KMS-11 (cell line): ENCODE measurements around the gene CRYBG2.

Experiments
- H2AFZ ChIP-seq: fragments of 200-600 bp; sonication (generic); 2 replicates; pipeline ENCODE4 v1.6.1; 2016; ENCODE audit warnings: antibody characterized with exemption, mixed run types, low read depth
- H3K27ac ChIP-seq: fragments of 200-600 bp; sonication (generic); 2 replicates; pipeline ENCODE4 v1.6.1; 2016; ENCODE audit warnings: mild to moderate bottlenecking, mixed run types
- H3K27me3 ChIP-seq: fragments of 200-600 bp; sonication (generic); 2 replicates; pipeline ENCODE4 v1.6.1; 2017; ENCODE audit warnings: mild to moderate bottlenecking, low read depth, mixed run types, moderate library complexity; ENCODE audit not compliant: insufficient read depth
- H3K36me3 ChIP-seq: fragments of 200-600 bp; sonication (generic); 2 replicates; pipeline ENCODE4 v1.6.1; 2017; ENCODE audit warnings: mild to moderate bottlenecking, mixed run types; ENCODE audit not compliant: insufficient read depth
- H3K4me1 ChIP-seq: fragments of 200-600 bp; sonication (generic); 2 replicates; pipeline ENCODE4 v1.6.1; 2016; ENCODE audit warnings: mild to moderate bottlenecking, low read depth, mixed run types; ENCODE audit not compliant: poor library complexity, severe bottlenecking
- H3K4me2 ChIP-seq: fragments of 200-600 bp; sonication (generic); 2 replicates; pipeline ENCODE4 v1.7.0; 2016; ENCODE audit warnings: mild to moderate bottlenecking, mixed run types
- H3K4me3 ChIP-seq: fragments of 200-600 bp; sonication (generic); IDR thresholded peaks from 2 replicates; pipeline ENCODE4 v1.6.1; 2017; ENCODE audit warnings: low read depth, low read length, mixed read lengths; ENCODE audit not compliant: insufficient read depth
- H3K79me2 ChIP-seq: fragments of 200-600 bp; sonication (generic); 2 replicates; pipeline ENCODE4 v1.6.1; 2016; ENCODE audit warnings: low read depth, mixed run types; ENCODE audit not compliant: insufficient read depth
- H3K9ac ChIP-seq: fragments of 200-600 bp; sonication (generic); 2 replicates; pipeline ENCODE4 v1.6.1; 2016; ENCODE audit warnings: mild to moderate bottlenecking, mixed run types
- H4K20me1 ChIP-seq: fragments of 200-600 bp; sonication (generic); 2 replicates; pipeline ENCODE4 v1.6.1; 2016; ENCODE audit warnings: mild to moderate bottlenecking, mixed run types; ENCODE audit not compliant: insufficient read depth
- CTCF ChIP-seq: fragments of 200-600 bp; sonication (generic); conservative IDR thresholded peaks from 2 replicates; pipeline ENCODE4 v1.6.1; 2017; ENCODE audit warnings: low read depth, mild to moderate bottlenecking, antibody characterized with exemption, low read length, moderate library complexity, mixed read lengths

The CRYBG2 gene

GRCh38 chr1:26353976-26354820, at the start of gene CRYBG2:
TSS of gene CRYBG2 (minus strand) at chr1:26354130. CDS start at chr1:26346657, 7,473 bp downstream.
- Histone ChIP-seq H3K4me2 (no peak within 1 kb of the TSS), H4K20me1 (no peaks in the 10 kb centered on the region), H3K4me3 (no peak within 1 kb of the TSS), H3K27me3 (no peaks in the 10 kb centered on the region), H3K27ac (no peak within 1 kb of the TSS), H3K4me1 (no peaks in the 10 kb centered on the region), H3K36me3 (no peaks in the 10 kb centered on the region), H3K79me2 (no peaks in the 10 kb centered on the region), H2AFZ (no peak within 1 kb of the TSS), H3K9ac (no peak within 1 kb of the TSS)
- no peak for TF ChIP-seq CTCF

- Histone ChIP-seq H3K79me2 (no peaks in the 10 kb centered on the region), H3K4me1 (no peaks in the 10 kb centered on the region), H3K36me3 (no peaks in the 10 kb centered on the region), H3K9ac (no peak overlapping the region), H3K4me3 (no peak overlapping the region), H4K20me1 (no peaks in the 10 kb centered on the region), H3K27ac (no peak overlapping the region), H3K4me2 (no peak overlapping the region), H3K27me3 (peaks cover 17% of the 10 kb centered on the region), H2AFZ (no peak overlapping the region)
- no peak for TF ChIP-seq CTCF
Measured at GRCh38 chr1:26403656-26404055, 49.7 kb upstream of the CRYBG2 start.

GRCh38 chr1:26401891-26402290, 48.0 kb upstream of the CRYBG2 start:
- Histone ChIP-seq H3K4me3 (no peak overlapping the region), H3K9ac (no peak overlapping the region), H3K4me1 (no peaks in the 10 kb centered on the region), H3K36me3 (no peaks in the 10 kb centered on the region), H4K20me1 (no peaks in the 10 kb centered on the region), H3K27ac (no peak overlapping the region), H3K4me2 (no peak overlapping the region), H2AFZ (no peak overlapping the region), H3K79me2 (no peaks in the 10 kb centered on the region), H3K27me3 (peaks cover 14% of the 10 kb centered on the region)
- no peak for TF ChIP-seq CTCF

- Histone ChIP-seq H3K4me2 (no peak overlapping the region), H3K4me1 (no peaks in the 10 kb centered on the region), H2AFZ (no peak overlapping the region), H3K9ac (no peak overlapping the region), H3K27ac (no peak overlapping the region), H3K4me3 (no peak overlapping the region), H3K79me2 (no peaks in the 10 kb centered on the region), H3K36me3 (no peaks in the 10 kb centered on the region), H3K27me3 (no peaks in the 10 kb centered on the region; the same call in 1 of the 2 replicates), H4K20me1 (no peaks in the 10 kb centered on the region)
- TF ChIP-seq CTCF, result no peak
Measured at GRCh38 chr1:26399034-26399433, 45.1 kb upstream of the CRYBG2 start.
